ENCODE measurements around the gene JMJD6. TPM values are rescaled to one million over a fixed set of nuclear protein-coding genes. Genes with fewer than 3 reads are reported as not detected.
"Not testable (repeated sequence)": the region's sequence is repeated elsewhere in the genome, so short reads cannot be mapped to it uniquely, and the experiment has no call there.

Gene JMJD6
- total RNA-seq, 2 experiments from 2014 or later, result 77.9 to 80.3 TPM

GRCh38 chr17:76751416-76751993 is 25.1 kb upstream of the JMJD6 start:
- DNase-seq (no peak), ATAC-seq (no peak)
- Mint-ChIP-seq H3K36me3 (ENCODE audit: low read depth) (peaks cover 15% of the 10 kb centered on the region), H3K4me1 (ENCODE audit: low read depth) (peaks cover 18% of the 10 kb centered on the region), H3K27ac (no peak overlapping the region), H3K4me3 (no peak overlapping the region), H3K27me3 (no peaks in the 10 kb centered on the region), H3K9me3 (no peaks in the 10 kb centered on the region)
- ChIA-PET CTCF (no interaction called here), POLR2A (interaction anchor here (1.0 to 3.2 kb wide), 4 partner anchors 8 to 185 kb away, joined by 4 to 38 read pairs (median 12); partner anchors contain the start of genes MFSD11 and SRSF2)
- intact Hi-C loops (cut with micrococcal nuclease), result no loop called here
- no peak for TF ChIP-seq CTCF (IDR thresholded peaks at IDR 0.05)

- no peak for TF ChIP-seq CTCF (IDR thresholded peaks at IDR 0.05)
- Mint-ChIP-seq H3K9me3 (no peaks in the 10 kb centered on the region), H3K4me3 (no peak overlapping the region), H3K27ac (no peak overlapping the region), H3K27me3 (no peaks in the 10 kb centered on the region), H3K4me1 (ENCODE audit: low read depth) (peaks cover 21% of the 10 kb centered on the region), H3K36me3 (ENCODE audit: low read depth) (peaks cover 22% of the 10 kb centered on the region)
- ChIA-PET CTCF (no interaction called here), POLR2A (interaction anchor here (0.7 to 3.0 kb wide), 5 partner anchors 12 to 375 kb away, joined by 3 to 11 read pairs (median 3); partner anchors contain the start of gene SRSF2)
- DNase-seq (no peak), ATAC-seq (no peak)
- intact Hi-C loops (cut with micrococcal nuclease), result no loop called here
Measured at GRCh38 chr17:76748657-76749056, 22.3 kb upstream of the JMJD6 start.

GRCh38 chr17:76747716-76748363 is 21.4 kb upstream of the JMJD6 start:
- Mint-ChIP-seq H3K9me3 (no peaks in the 10 kb centered on the region), H3K27ac (no peak overlapping the region), H3K27me3 (no peaks in the 10 kb centered on the region), H3K36me3 (ENCODE audit: low read depth) (peaks cover 23% of the 10 kb centered on the region), H3K4me3 (no peak overlapping the region), H3K4me1 (ENCODE audit: low read depth) (peaks cover 13% of the 10 kb centered on the region)
- DNase-seq (no peak), ATAC-seq (no peak)
- no peak for TF ChIP-seq CTCF (IDR thresholded peaks at IDR 0.05)
- ChIA-PET CTCF (no interaction called here), POLR2A (interaction anchor here (0.7 to 3.0 kb wide), 3 partner anchors 11 to 376 kb away, joined by 3 to 11 read pairs (median 4); partner anchors contain the start of gene SRSF2)
- intact Hi-C loops (cut with micrococcal nuclease), result no loop called here

GRCh38 chr17:76745785-76746184 is 19.4 kb upstream of the JMJD6 start:
- H3K27me3 Mint-ChIP-seq; H3K4me1 Mint-ChIP-seq (ENCODE audit: low read depth); H3K9me3 Mint-ChIP-seq; DNase-seq; intact Hi-C loops (cut with micrococcal nuclease); H3K4me3 Mint-ChIP-seq; H3K27ac Mint-ChIP-seq: not testable (repeated sequence)
- ATAC-seq, result peak; percentile 34
- POLR2A ChIA-PET, result interaction anchor here (0.6 to 3.0 kb wide), 3 partner anchors 8 to 14 kb away, joined by 3 to 11 read pairs (median 6); partner anchors contain the start of genes MFSD11 and SRSF2
- CTCF ChIA-PET, result interaction anchor here (1.2 kb wide), 1 partner anchor 33 kb away, joined by 7 read pairs; no protein-coding TSS in a partner anchor
- peaks cover 27% of the 10 kb centered on the region for H3K36me3 Mint-ChIP-seq (ENCODE audit: low read depth)

GRCh38 chr17:76744747-76745146 is 18.3 kb upstream of the JMJD6 start:
- CTCF ChIA-PET, result no interaction called here
- no peak for ATAC-seq
- POLR2A ChIA-PET, result interaction anchor here (0.9 to 2.4 kb wide), 2 partner anchors 10 to 21 kb away, joined by 3 to 7 read pairs; no protein-coding TSS in a partner anchor

More at GRCh38 chr17:76744747-76745146, 18.3 kb upstream of the JMJD6 start:
- no peak for DNase-seq
- Mint-ChIP-seq H3K36me3 (ENCODE audit: low read depth) (peaks cover 24% of the 10 kb centered on the region), H3K27me3 (no peaks in the 10 kb centered on the region), H3K9me3 (no peaks in the 10 kb centered on the region), H3K27ac (no peak overlapping the region), H3K4me1 (ENCODE audit: low read depth) (peaks cover 12% of the 10 kb centered on the region), H3K4me3 (no peak overlapping the region)
- intact Hi-C loops (cut with micrococcal nuclease), result no loop called here
- no peak for TF ChIP-seq CTCF (IDR thresholded peaks at IDR 0.05)
